CD14-positive monocyte (primary cell): Measurements from ENCODE around the gene SCARB1. TPM values are rescaled to one million over a fixed set of nuclear protein-coding genes. Genes with fewer than 3 reads are reported as not detected.

ENCODE experiments used
- DNase-seq, 3 donors: peaks; one replicate each; pipeline ENCODE4 v3.0.0-alpha.2; 2011 to 2022
- H2AFZ ChIP-seq: 2 replicates; pipeline ENCODE4 v1.6.0; 2012; ENCODE audit warnings: mild to moderate bottlenecking, low read depth, low read length, inconsistent platforms; ENCODE audit not compliant: insufficient read depth, poor library complexity, severe bottlenecking
- H3K27ac ChIP-seq, 2 donors: 1 replicate in 1 of 2; 2 replicates in 1 of 2; pipeline ENCODE4 v1.5.1; 2012 to 2013; ENCODE audit warnings: low read length in 2 of 2, control low read depth in 1 of 2, inconsistent platforms in 1 of 2, low read depth in 1 of 2, mild to moderate bottlenecking in 1 of 2
- H3K27me3 ChIP-seq, 2 donors: one replicate each; pipeline versions ENCODE4 v1.6.0 to v1.6.1; 2011 to 2013; ENCODE audit warnings: low read length in 2 of 2; ENCODE audit not compliant: control insufficient read depth in 2 of 2, insufficient read depth in 2 of 2
- H3K36me3 ChIP-seq, 2 donors: replicated peaks in 1 of 2; 1 replicate in 1 of 2; 2 replicates in 1 of 2; pipeline versions ENCODE4 v1.5.1 to v1.6.1; 2012 to 2013; ENCODE audit warnings: low read length in 2 of 2, control low read depth in 1 of 2, inconsistent platforms in 1 of 2, mild to moderate bottlenecking in 1 of 2; ENCODE audit not compliant: insufficient read depth in 2 of 2, control insufficient read depth in 1 of 2
- H3K4me1 ChIP-seq, 2 donors: 1 replicate in 1 of 2; 2 replicates in 1 of 2; pipeline versions ENCODE4 v1.5.1 to v1.6.1; 2012 to 2013; ENCODE audit warnings: low read length in 2 of 2, control low read depth in 1 of 2, inconsistent platforms in 1 of 2, mild to moderate bottlenecking in 1 of 2, moderate library complexity in 1 of 2; ENCODE audit not compliant: insufficient read depth in 2 of 2, control insufficient read depth in 1 of 2
- H3K4me2 ChIP-seq: replicated peaks from 2 replicates; pipeline ENCODE3; 2012; ENCODE audit warnings: low read length, moderate library complexity, mild to moderate bottlenecking; ENCODE audit not compliant: poor library complexity, severe bottlenecking; ENCODE audit errors: extremely low read depth
- H3K4me3 ChIP-seq, 3 experiments: fragments of 200-600 bp in 1 of 3; sonication (generic) in 1 of 3; replicated peaks in 1 of 3; 1 replicate in 2 of 3; 2 replicates in 1 of 3; pipeline ENCODE4 v1.5.1; 2011 to 2013; ENCODE audit warnings: low read length in 3 of 3, mild to moderate bottlenecking in 3 of 3, control low read depth in 2 of 3, low read depth in 2 of 3, inconsistent platforms in 1 of 3, moderate library complexity in 1 of 3
- H3K79me2 ChIP-seq: 2 replicates; pipeline ENCODE4 v1.6.0; 2012; ENCODE audit warnings: mild to moderate bottlenecking, control low read depth, inconsistent platforms, low read length, moderate library complexity; ENCODE audit not compliant: insufficient read depth
- H3K9ac ChIP-seq: 2 replicates; pipeline ENCODE4 v1.6.0; 2017; ENCODE audit warnings: low read length, mild to moderate bottlenecking; ENCODE audit not compliant: insufficient read depth, poor library complexity, severe bottlenecking
- H3K9me3 ChIP-seq, 2 donors: replicated peaks in 1 of 2; 1 replicate in 1 of 2; 2 replicates in 1 of 2; pipeline versions ENCODE4 v1.5.1 to v1.6.1; 2012 to 2013; ENCODE audit warnings: low read length in 2 of 2, control low read depth in 1 of 2; ENCODE audit not compliant: control insufficient read depth in 1 of 2, insufficient read depth in 1 of 2
- H4K20me1 ChIP-seq: 2 replicates; pipeline ENCODE4 v1.6.0; 2012; ENCODE audit warnings: mild to moderate bottlenecking, low read length, control low read depth, moderate library complexity; ENCODE audit not compliant: insufficient read depth
- H3K27ac Mint-ChIP-seq, 7 donors: one replicate each; pipeline ENCODE4 v1.8.0; 2020; ENCODE audit warnings: mild to moderate bottlenecking in 7 of 7, mixed read lengths in 7 of 7, moderate library complexity in 6 of 7, inconsistent platforms in 2 of 7
- H3K27me3 Mint-ChIP-seq, 3 donors: one replicate each; pipeline ENCODE4 v1.8.0; 2021 to 2022; ENCODE audit warnings: low read depth in 3 of 3, mild to moderate bottlenecking in 3 of 3, mixed read lengths in 3 of 3, moderate library complexity in 3 of 3, inconsistent platforms in 1 of 3
- H3K36me3 Mint-ChIP-seq, 2 donors: one replicate each; pipeline ENCODE4 v1.8.0; 2020; ENCODE audit warnings: mixed read lengths in 2 of 2, inconsistent platforms in 1 of 2, mild to moderate bottlenecking in 1 of 2
- H3K4me1 Mint-ChIP-seq: one replicate; pipeline ENCODE4 v1.8.0; 2020; ENCODE audit warnings: mild to moderate bottlenecking, mixed read lengths
- H3K4me3 Mint-ChIP-seq, 2 donors: one replicate each; pipeline ENCODE4 v1.8.0; 2020; ENCODE audit warnings: mild to moderate bottlenecking in 2 of 2, mixed read lengths in 2 of 2, moderate library complexity in 1 of 2
- H3K9me3 Mint-ChIP-seq, 7 donors: one replicate each; pipeline ENCODE4 v1.8.0; 2020 to 2022; ENCODE audit warnings: mixed read lengths in 7 of 7, mild to moderate bottlenecking in 6 of 7, moderate library complexity in 6 of 7, inconsistent platforms in 2 of 7
- WGBS: methylation state at CpG from one replicate; pipeline ENCODE4 v1.1.5; 2013; ENCODE audit warnings: missing lambda C conversion rate; ENCODE audit not compliant: insufficient coverage; 5-methylcytosine and 5-hydroxymethylcytosine counted together
- intact Hi-C, 2 donors: fragments of 100-400 bp; cut with micrococcal nuclease; formaldehyde crosslinking; loops; one replicate each; pipeline versions ENCODE4 v1.15.0 to v1.15.1; 2023
- polyA plus RNA-seq, 3 donors: library from polyadenylated mRNA; depleted of rRNA in 1 of 3; unstranded in 2 of 3; stranded (reverse) in 1 of 3; fragments of 300-500 nt in 2 of 3; fragments of >200 nt in 1 of 3; fragmentation: Illumina TruSeq in 2 of 3; gene quantifications; 1 replicate in 2 of 3; 2 replicates in 1 of 3; pipeline ENCODE4 v1.2.3, GENCODE V29; 2012 to 2021
- TF ChIP-seq, protein P1 (sequence below): fragments of 200-600 bp; IDR thresholded peaks from one replicate; pipeline ENCODE4 v1.8.0; 2022; ENCODE audit warnings: antibody characterized with exemption, mild to moderate bottlenecking

The SCARB1 gene
- polyA plus RNA-seq, 3 donors, result 13.1 to 34.3 (median 15.2) TPM

GRCh38 chr12:124874988-124875802 lies 11.5 kb upstream of the SCARB1 start:
- Histone ChIP-seq H4K20me1 (no peaks in the 10 kb centered on the region), H3K4me3 (peak overlapping the region in 1 of 3 experiments; percentile 64), H3K79me2 (no peaks in the 10 kb centered on the region), H3K9me3 (no peaks in the 10 kb centered on the region), H3K36me3 (no peaks in the 10 kb centered on the region), H2AFZ (peak overlapping the region; percentile 51), H3K9ac (no peak overlapping the region), H3K27me3 (no peaks in the 10 kb centered on the region), H3K27ac (no peak overlapping the region), H3K4me1 (peaks cover 19 to 31% of the 10 kb centered on the region in 2 donors), H3K4me2 (peak overlapping the region; percentile 50)
- Mint-ChIP-seq H3K4me3 (peak overlapping the region; percentile 79 to 92), H3K27ac (peak overlapping the region in 1 of 7 donors; percentile 76), H3K36me3 (no peaks in the 10 kb centered on the region), H3K27me3 (peaks cover 0 to 5% (median 3%) of the 10 kb centered on the region in 3 donors), H3K9me3 (no peaks in the 10 kb centered on the region), H3K4me1 (peaks cover 28% of the 10 kb centered on the region)
- intact Hi-C loops, result no loop called here
- WGBS, result 91% methylated on average over 10 of the region's 14 CpGs
- no peak for DNase-seq
- TF ChIP-seq, protein P1, sequence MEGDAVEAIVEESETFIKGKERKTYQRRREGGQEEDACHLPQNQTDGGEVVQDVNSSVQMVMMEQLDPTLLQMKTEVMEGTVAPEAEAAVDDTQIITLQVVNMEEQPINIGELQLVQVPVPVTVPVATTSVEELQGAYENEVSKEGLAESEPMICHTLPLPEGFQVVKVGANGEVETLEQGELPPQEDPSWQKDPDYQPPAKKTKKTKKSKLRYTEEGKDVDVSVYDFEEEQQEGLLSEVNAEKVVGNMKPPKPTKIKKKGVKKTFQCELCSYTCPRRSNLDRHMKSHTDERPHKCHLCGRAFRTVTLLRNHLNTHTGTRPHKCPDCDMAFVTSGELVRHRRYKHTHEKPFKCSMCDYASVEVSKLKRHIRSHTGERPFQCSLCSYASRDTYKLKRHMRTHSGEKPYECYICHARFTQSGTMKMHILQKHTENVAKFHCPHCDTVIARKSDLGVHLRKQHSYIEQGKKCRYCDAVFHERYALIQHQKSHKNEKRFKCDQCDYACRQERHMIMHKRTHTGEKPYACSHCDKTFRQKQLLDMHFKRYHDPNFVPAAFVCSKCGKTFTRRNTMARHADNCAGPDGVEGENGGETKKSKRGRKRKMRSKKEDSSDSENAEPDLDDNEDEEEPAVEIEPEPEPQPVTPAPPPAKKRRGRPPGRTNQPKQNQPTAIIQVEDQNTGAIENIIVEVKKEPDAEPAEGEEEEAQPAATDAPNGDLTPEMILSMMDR, result no peak

- peak overlapping the region in 2 of 7 donors; percentile 51 to 63 for H3K27ac Mint-ChIP-seq
- Histone ChIP-seq H3K9me3 (no peaks in the 10 kb centered on the region), H3K27ac (no peak overlapping the region), H3K79me2 (no peaks in the 10 kb centered on the region), H2AFZ (peak overlapping the region; percentile 51), H3K4me2 (peak overlapping the region; percentile 50), H4K20me1 (no peaks in the 10 kb centered on the region), H3K4me1 (peaks cover 24 to 31% of the 10 kb centered on the region in 2 donors), H3K36me3 (no peaks in the 10 kb centered on the region), H3K4me3 (peak overlapping the region in 1 of 3 experiments; percentile 64), H3K9ac (no peak overlapping the region), H3K27me3 (no peaks in the 10 kb centered on the region)
- intact Hi-C loops, result no loop called here
- no peaks in the 10 kb centered on the region for H3K36me3 Mint-ChIP-seq
- H3K4me1 Mint-ChIP-seq, result peaks cover 26% of the 10 kb centered on the region
- peaks cover 0 to 3% (median 3%) of the 10 kb centered on the region in 3 donors for H3K27me3 Mint-ChIP-seq
- TF ChIP-seq, protein P1, result no peak
- peak overlapping the region; percentile 79 to 92 for H3K4me3 Mint-ChIP-seq
- no CpG with 5 or more reads among the region's 4 CpGs for WGBS
- no peaks in the 10 kb centered on the region for H3K9me3 Mint-ChIP-seq
- no peak for DNase-seq
These were observed 10.5 kb upstream of the SCARB1 start for GRCh38 chr12:124874188-124874587.
